Endothelial cell of umbilical vein (primary cell): Measurements from ENCODE around the gene NUP205. TPM values are rescaled to one million over a fixed set of nuclear protein-coding genes. Genes with fewer than 3 reads are reported as not detected.
"Not testable (repeated sequence)": the region's sequence is repeated elsewhere in the genome, so short reads cannot be mapped to it uniquely, and the experiment has no call there.

ENCODE experiments used
- BruUV-seq: library from RNA; stranded (reverse); fragments of 400-500 nt; replicated peaks from 2 replicates; lab custom pipeline; 2021; lab: Mats Ljungman, UMichigan
- CTCF ChIA-PET: fragments of 300-600, 350-600 bp; sonication (Branson Sonifier 250); formaldehyde crosslinking; loops from one replicate; lab custom pipeline; 2021; ENCODE audit warnings: antibody characterized with exemption, inconsistent platforms; lab: Charles Lee
- POLR2A ChIA-PET: fragments of 300-600, 350-600 bp; sonication (Branson Sonifier 250); formaldehyde crosslinking; loops from one replicate; lab custom pipeline; 2021; ENCODE audit warnings: antibody characterized with exemption, inconsistent platforms; lab: Charles Lee
- DNase-seq: peaks from one replicate; pipeline ENCODE4 v3.0.0-alpha.2; 2011; ENCODE audit warnings: low read depth, low spot score
- FAIRE-seq: peaks from 2 replicates; lab custom pipeline; 2011; peaks lifted over from hg19 to GRCh38; lab: Jason Lieb, UNC
- H2AFZ ChIP-seq: 2 replicates; pipeline ENCODE4 v1.6.0; 2012; ENCODE audit warnings: low read depth, low read length, control low read depth, inconsistent platforms
- H3K27ac ChIP-seq: 2 replicates; pipeline ENCODE4 v1.5.1; 2011; ENCODE audit warnings: low read depth, mild to moderate bottlenecking, control low read depth, low read length, moderate library complexity; ENCODE audit not compliant: insufficient read depth
- H3K27me3 ChIP-seq, 2 experiments: 2 replicates each; pipeline versions ENCODE4 v1.6.0 to v1.6.1; 2011; ENCODE audit warnings: low read length in 2 of 2, mixed read lengths in 1 of 2; ENCODE audit not compliant: control insufficient read depth in 2 of 2, insufficient read depth in 2 of 2
- H3K36me3 ChIP-seq, 2 experiments: 2 replicates in 1 of 2; 3 replicates in 1 of 2; pipeline ENCODE4 v1.5.1; 2011; ENCODE audit warnings: low read length in 2 of 2, mild to moderate bottlenecking in 1 of 2, moderate library complexity in 1 of 2; ENCODE audit not compliant: control insufficient read depth in 2 of 2, insufficient read depth in 2 of 2; ENCODE audit errors: extremely low read depth in 1 of 2
- H3K4me1 ChIP-seq: 3 replicates; pipeline ENCODE4 v1.5.1; 2011; ENCODE audit warnings: mild to moderate bottlenecking, low read length; ENCODE audit not compliant: control insufficient read depth, insufficient read depth; ENCODE audit errors: extremely low read depth
- H3K4me2 ChIP-seq: 2 replicates; pipeline ENCODE4 v1.6.1; 2011; ENCODE audit warnings: low read length, control low read depth, mixed read lengths; ENCODE audit not compliant: insufficient read depth
- H3K4me3 ChIP-seq, 3 experiments: fragments of 200-600 bp in 1 of 3; sonication (generic), shearing (Covaris generic) in 1 of 3; replicated peaks in 1 of 3; 2 replicates each; pipeline ENCODE4 v1.5.1; 2011 to 2016; ENCODE audit warnings: control low read depth in 3 of 3, low read length in 3 of 3, mild to moderate bottlenecking in 2 of 3, inconsistent platforms in 1 of 3, low read depth in 1 of 3, moderate library complexity in 1 of 3; ENCODE audit not compliant: insufficient read depth in 1 of 3
- H3K79me2 ChIP-seq: 2 replicates; pipeline ENCODE4 v1.6.0; 2012; ENCODE audit warnings: low read length, inconsistent platforms; ENCODE audit not compliant: control insufficient read depth, insufficient read depth
- H3K9ac ChIP-seq: replicated peaks from 2 replicates; pipeline ENCODE3; 2011; ENCODE audit warnings: low read length, control low read depth; ENCODE audit not compliant: insufficient read depth; ENCODE audit errors: extremely low read depth
- H3K9me1 ChIP-seq: replicated peaks from 3 replicates; pipeline ENCODE4 v1.6.0; 2011; ENCODE audit warnings: mild to moderate bottlenecking, low read length; ENCODE audit not compliant: control insufficient read depth, insufficient read depth; ENCODE audit errors: extremely low read depth
- H3K9me3 ChIP-seq: replicated peaks from 2 replicates; pipeline ENCODE4 v1.5.1; 2012; ENCODE audit warnings: low read length, inconsistent platforms; ENCODE audit not compliant: control insufficient read depth, insufficient read depth
- H4K20me1 ChIP-seq: replicated peaks from 2 replicates; pipeline ENCODE3; 2011; ENCODE audit warnings: mild to moderate bottlenecking, low read length; ENCODE audit not compliant: control insufficient read depth, insufficient read depth; ENCODE audit errors: extremely low read depth
- EZH2 ChIP-seq: IDR thresholded peaks from 2 replicates; pipeline ENCODE4 v1.6.1; 2012; ENCODE audit warnings: borderline replicate concordance, low read depth, mild to moderate bottlenecking, moderate library complexity, low read length, inconsistent platforms; ENCODE audit not compliant: severe bottlenecking
- FOS ChIP-seq: IDR thresholded peaks from 2 replicates; pipeline ENCODE4 v1.6.1; 2011; ENCODE audit warnings: mild to moderate bottlenecking, low read length, moderate library complexity, borderline replicate concordance; ENCODE audit not compliant: insufficient read depth
- GATA2 ChIP-seq: IDR thresholded peaks from 2 replicates; pipeline ENCODE4 v1.7.0; 2011; ENCODE audit warnings: low read depth, mild to moderate bottlenecking, moderate library complexity, mixed read lengths, low read length; ENCODE audit not compliant: insufficient read length, insufficient read depth
- JUN ChIP-seq: IDR thresholded peaks from 2 replicates; pipeline ENCODE4 v1.6.1; 2011; ENCODE audit warnings: borderline replicate concordance, low read depth; ENCODE audit not compliant: insufficient read length, insufficient read depth
- MAX ChIP-seq: IDR thresholded peaks from 2 replicates; pipeline ENCODE4 v1.6.1; 2011; ENCODE audit not compliant: insufficient read depth, insufficient read length
- MYC ChIP-seq: IDR thresholded peaks from one replicate; pipeline ENCODE4 v1.6.1; 2011; ENCODE audit warnings: mild to moderate bottlenecking, low read depth, low read length
- POLR2A ChIP-seq: IDR thresholded peaks from 2 replicates; pipeline ENCODE4 v1.6.1; 2012; ENCODE audit warnings: low read depth, mild to moderate bottlenecking, control low read depth, low read length
- POLR2AphosphoS5 ChIP-seq: IDR thresholded peaks from 2 replicates; pipeline ENCODE4 v1.6.1; 2012; ENCODE audit warnings: low read depth, mild to moderate bottlenecking, control low read depth, low read length, moderate library complexity; ENCODE audit not compliant: insufficient read depth
- dilution Hi-C: fragments of 300-500 bp; cut with MboI; formaldehyde crosslinking; loops from one replicate; pipeline ENCODE4 v1.15.0; 2019; ENCODE audit warnings: low sequenced_read_pairs; ENCODE audit not compliant: extremely low pct_ligation_motif_present
- intact Hi-C: fragments of 100-400 bp; cut with micrococcal nuclease; formaldehyde crosslinking; loops from one replicate; pipeline ENCODE4 v1.10.0; 2022
- polyA plus RNA-seq, 4 experiments: library from polyadenylated mRNA; depleted of rRNA in 3 of 4; stranded (reverse) in 3 of 4; unstranded in 1 of 4; fragments of >200 nt; gene quantifications; 2 replicates each; pipeline versions ENCODE4 v1.2.1 to v1.2.3, GENCODE V29; 2011 to 2012; ENCODE audit warnings: missing spikeins in 1 of 4
- total RNA-seq: library from RNA; stranded (reverse); gene quantifications from 2 replicates; pipeline ENCODE4 v1.2.3, GENCODE V29; 2021
- TF ChIP-seq, protein P1 (sequence below), 2 donors: IDR thresholded peaks; 1 replicate in 1 of 2; 2 replicates in 1 of 2; pipeline ENCODE4 v1.5.1; 2011; ENCODE audit warnings: low read length in 2 of 2, mild to moderate bottlenecking in 2 of 2, moderate library complexity in 2 of 2, control low read depth in 1 of 2, inconsistent platforms in 1 of 2, low read depth in 1 of 2; ENCODE audit not compliant: insufficient read depth in 1 of 2; ENCODE audit errors: extremely low read depth in 1 of 2

Gene NUP205
- total and polyA plus RNA-seq, 2 donors (not counting 3 experiments of a cell fraction or from before 2014, with no cell fraction given) = 48.8 to 81.3 TPM

DNA sequence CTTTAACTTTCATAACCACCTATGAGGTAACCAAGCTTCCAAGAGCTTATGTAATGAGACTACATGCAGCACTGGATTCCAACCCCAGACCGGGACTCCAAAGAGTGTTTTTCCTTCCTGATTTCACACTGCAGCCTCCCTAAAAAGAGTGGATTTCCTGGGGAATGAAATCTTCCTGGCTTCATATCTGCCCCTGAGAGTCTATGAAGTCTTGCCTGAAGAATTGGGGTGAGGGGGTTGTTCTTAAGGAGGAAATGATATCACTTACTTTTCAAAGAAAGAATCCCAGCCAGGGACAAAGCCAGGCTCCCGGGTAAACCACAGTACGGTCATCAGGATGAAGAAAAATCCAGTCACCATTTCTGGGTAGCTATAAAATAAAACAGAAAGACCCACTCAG lies 134.3 kb downstream of the NUP205 start:
- FAIRE-seq = peak; percentile 53
- no peaks in the 10 kb centered on the region for H3K9me1 ChIP-seq
- H3K36me3 ChIP-seq = no peaks in the 10 kb centered on the region
- peak overlapping the region; percentile 38 for H3K9ac ChIP-seq
- H3K9me3 ChIP-seq = no peaks in the 10 kb centered on the region
- peak; percentile 51 for DNase-seq
- TF ChIP-seq MYC = no peak
- TF ChIP-seq, protein P1, sequence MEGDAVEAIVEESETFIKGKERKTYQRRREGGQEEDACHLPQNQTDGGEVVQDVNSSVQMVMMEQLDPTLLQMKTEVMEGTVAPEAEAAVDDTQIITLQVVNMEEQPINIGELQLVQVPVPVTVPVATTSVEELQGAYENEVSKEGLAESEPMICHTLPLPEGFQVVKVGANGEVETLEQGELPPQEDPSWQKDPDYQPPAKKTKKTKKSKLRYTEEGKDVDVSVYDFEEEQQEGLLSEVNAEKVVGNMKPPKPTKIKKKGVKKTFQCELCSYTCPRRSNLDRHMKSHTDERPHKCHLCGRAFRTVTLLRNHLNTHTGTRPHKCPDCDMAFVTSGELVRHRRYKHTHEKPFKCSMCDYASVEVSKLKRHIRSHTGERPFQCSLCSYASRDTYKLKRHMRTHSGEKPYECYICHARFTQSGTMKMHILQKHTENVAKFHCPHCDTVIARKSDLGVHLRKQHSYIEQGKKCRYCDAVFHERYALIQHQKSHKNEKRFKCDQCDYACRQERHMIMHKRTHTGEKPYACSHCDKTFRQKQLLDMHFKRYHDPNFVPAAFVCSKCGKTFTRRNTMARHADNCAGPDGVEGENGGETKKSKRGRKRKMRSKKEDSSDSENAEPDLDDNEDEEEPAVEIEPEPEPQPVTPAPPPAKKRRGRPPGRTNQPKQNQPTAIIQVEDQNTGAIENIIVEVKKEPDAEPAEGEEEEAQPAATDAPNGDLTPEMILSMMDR (IDR thresholded peaks at IDR 0.05; ENCODE audit: extremely low read depth in 1 of 2, insufficient read depth in 1 of 2, low read depth in 1 of 2, low read length in 2 of 2) = no peak
- no peak for TF ChIP-seq GATA2
- no peak for TF ChIP-seq POLR2AphosphoS5
- no peak for TF ChIP-seq EZH2
- no peak for TF ChIP-seq JUN
- TF ChIP-seq POLR2A = no peak
- no peak for TF ChIP-seq FOS
- no peak for TF ChIP-seq MAX
- dilution Hi-C loops (no loop called here), intact Hi-C loops (no loop called here)
- ChIA-PET POLR2A (no interaction called here), CTCF (interaction anchor here (0.6 to 1.8 kb wide), 2 partner anchors 20 to 163 kb away, joined by 3 to 7 read pairs; no protein-coding TSS in a partner anchor)
- peak overlapping the region; percentile 85 for H3K27ac ChIP-seq
- H3K27me3 ChIP-seq = no peaks in the 10 kb centered on the region
- H4K20me1 ChIP-seq = no peaks in the 10 kb centered on the region
- peaks cover 18% of the 10 kb centered on the region for H3K4me1 ChIP-seq
- BruUV-seq = no TSS peak
- H3K4me3 ChIP-seq = no peak overlapping the region
- H3K4me2 ChIP-seq = peak overlapping the region; percentile 30
- H3K79me2 ChIP-seq = no peaks in the 10 kb centered on the region
- H2AFZ ChIP-seq = peak overlapping the region; percentile 51

DNA sequence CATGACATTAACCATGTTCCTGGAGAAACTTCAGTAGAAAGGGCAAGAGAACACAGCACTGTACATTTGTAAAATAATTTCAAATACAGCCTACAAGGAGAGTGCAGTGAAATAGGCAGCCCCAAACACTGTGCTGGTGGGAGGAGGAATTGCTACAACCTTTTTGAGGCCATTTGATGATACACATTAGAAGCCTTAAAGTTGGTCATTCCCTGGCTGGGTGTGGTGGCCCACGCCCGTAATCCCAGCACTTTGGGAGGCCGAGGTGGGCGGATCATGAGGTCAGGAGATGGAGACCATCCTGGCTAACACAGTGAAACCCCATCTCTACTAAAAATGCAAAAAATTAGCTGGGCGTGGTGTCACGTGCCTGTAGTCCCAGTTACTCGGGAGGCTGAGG lies 134.9 kb downstream of the NUP205 start:
- H4K20me1 ChIP-seq, H3K27me3 ChIP-seq, BruUV-seq, DNase-seq, H3K9me3 ChIP-seq, H3K9me1 ChIP-seq, H3K4me3 ChIP-seq, dilution Hi-C loops, H3K36me3 ChIP-seq, POLR2A ChIA-PET, intact Hi-C loops, H3K79me2 ChIP-seq: not testable (repeated sequence)
- peak; percentile 64 for FAIRE-seq
- Histone ChIP-seq H3K4me2 (peak overlapping the region; percentile 30), H3K27ac (peak overlapping the region; percentile 85), H3K9ac (peak overlapping the region; percentile 38), H3K4me1 (peaks cover 18% of the 10 kb centered on the region), H2AFZ (peak overlapping the region; percentile 13)
- CTCF ChIA-PET = interaction anchor here (1.8 kb wide), 1 partner anchor 20 kb away, joined by 7 read pairs; no protein-coding TSS in a partner anchor
